ENCODE measurements around the gene ADGRL4. TPM values are rescaled to one million over a fixed set of nuclear protein-coding genes. Genes with fewer than 3 reads are reported as not detected.

ADGRL4 gene
- total and polyA plus RNA-seq, 2 of the 13 experiments (the other 11 are each of a cell fraction or from before 2014, with no cell fraction given): not detected

- TF ChIP-seq AHDC1 (CRISPR knock-in tag; IDR thresholded peaks at IDR 0.05; ENCODE audit: borderline replicate concordance) (no peak), WIZ (CRISPR knock-in tag; IDR thresholded peaks at IDR 0.05) (no peak), PAXIP1 (CRISPR knock-in tag; conservative IDR thresholded peaks at IDR 0.05) (no peak), SMAD1 (CRISPR knock-in tag; IDR thresholded peaks at IDR 0.05; ENCODE audit: borderline replicate concordance, low read depth) (no peak), ZNF17 (CRISPR knock-in tag; IDR thresholded peaks at IDR 0.05) (no peak)
Measured at GRCh38 chr1:79044974-79045650, 38.6 kb upstream of the ADGRL4 start (continued).
